Measurements from ENCODE around the gene PAIP2B. TPM values are rescaled to one million over a fixed set of nuclear protein-coding genes. Genes with fewer than 3 reads are reported as not detected.

PAIP2B gene
- total and polyA plus RNA-seq, 2 donors, result 2.2 to 3.0 TPM

- Histone ChIP-seq H3K4me3 (ENCODE audit: low read length in 2 of 2) (peak overlapping the region; percentile 59 to 64), H3K36me3 (ENCODE audit: control insufficient read depth in 2 of 2, insufficient read depth in 2 of 2, low read length in 1 of 2) (no peaks in the 10 kb centered on the region), H3K27me3 (ENCODE audit: control insufficient read depth in 2 of 2, insufficient read depth in 1 of 2, low read length in 1 of 2) (peaks cover 0 to 7% of the 10 kb centered on the region in 2 donors), H3K27ac (ENCODE audit: low read depth in 1 of 2, low read length in 1 of 2) (peak overlapping the region; percentile 70 to 85), H3K9me3 (ENCODE audit: control insufficient read depth in 2 of 2, insufficient read depth in 1 of 2, low read length in 1 of 2) (no peaks in the 10 kb centered on the region), H3K4me1 (ENCODE audit: control insufficient read depth in 2 of 2, insufficient read depth in 2 of 2, low read length in 2 of 2) (peaks cover 5 to 11% of the 10 kb centered on the region in 2 donors)
- peak in 4 of 9 donors; percentile 8 to 41 (median 20) for DNase-seq (ENCODE audit: low read depth in 6 of 9, low spot score in 9 of 9)
- 4% methylated on average over 52 of the region's 52 CpGs for WGBS
Measured at GRCh38 chr2:71226096-71226964, 573 bp downstream of the PAIP2B start.

GRCh38 chr2:71224935-71225334, 2.0 kb downstream of the PAIP2B start:
- DNase-seq (ENCODE audit: low read depth in 6 of 9, low spot score in 9 of 9), result no peak
- Histone ChIP-seq H3K27me3 (ENCODE audit: control insufficient read depth in 2 of 2, insufficient read depth in 1 of 2, low read length in 1 of 2) (peaks cover 0 to 7% of the 10 kb centered on the region in 2 donors), H3K4me1 (ENCODE audit: control insufficient read depth in 2 of 2, insufficient read depth in 2 of 2, low read length in 2 of 2) (peaks cover 5 to 11% of the 10 kb centered on the region in 2 donors), H3K36me3 (ENCODE audit: control insufficient read depth in 2 of 2, insufficient read depth in 2 of 2, low read length in 1 of 2) (no peaks in the 10 kb centered on the region), H3K27ac (ENCODE audit: low read depth in 1 of 2, low read length in 1 of 2) (no peak overlapping the region), H3K4me3 (ENCODE audit: low read length in 2 of 2) (no peak overlapping the region), H3K9me3 (ENCODE audit: control insufficient read depth in 2 of 2, insufficient read depth in 1 of 2, low read length in 1 of 2) (no peaks in the 10 kb centered on the region)

- no peaks in the 10 kb centered on the region for H3K9me3 ChIP-seq (ENCODE audit: control insufficient read depth in 2 of 2, insufficient read depth in 1 of 2, low read length in 1 of 2)
- DNase-seq (ENCODE audit: low read depth in 6 of 9, low spot score in 9 of 9), result no peak
- H3K36me3 ChIP-seq (ENCODE audit: control insufficient read depth in 2 of 2, insufficient read depth in 2 of 2, low read length in 1 of 2), result no peaks in the 10 kb centered on the region
- H3K4me1 ChIP-seq (ENCODE audit: control insufficient read depth in 2 of 2, insufficient read depth in 2 of 2, low read length in 2 of 2), result peaks cover 5 to 11% of the 10 kb centered on the region in 2 donors
- 39% methylated on average over 1 of the region's 1 CpG for WGBS
- no peak overlapping the region for H3K27ac ChIP-seq (ENCODE audit: low read depth in 1 of 2, low read length in 1 of 2)
- H3K4me3 ChIP-seq (ENCODE audit: low read length in 2 of 2), result no peak overlapping the region
- peaks cover 0 to 7% of the 10 kb centered on the region in 2 donors for H3K27me3 ChIP-seq (ENCODE audit: control insufficient read depth in 2 of 2, insufficient read depth in 1 of 2, low read length in 1 of 2)
Measured at GRCh38 chr2:71224457-71224856, 2.4 kb downstream of the PAIP2B start.

- no peaks in the 10 kb centered on the region for H3K9me3 ChIP-seq (ENCODE audit: control insufficient read depth in 2 of 2, insufficient read depth in 1 of 2, low read length in 1 of 2)
- no peak overlapping the region for H3K27ac ChIP-seq (ENCODE audit: low read depth in 1 of 2, low read length in 1 of 2)
- no peaks in the 10 kb centered on the region for H3K36me3 ChIP-seq (ENCODE audit: control insufficient read depth in 2 of 2, insufficient read depth in 2 of 2, low read length in 1 of 2)
- H3K4me1 ChIP-seq (ENCODE audit: control insufficient read depth in 2 of 2, insufficient read depth in 2 of 2, low read length in 2 of 2), result peaks cover 5 to 11% of the 10 kb centered on the region in 2 donors
- H3K27me3 ChIP-seq (ENCODE audit: control insufficient read depth in 2 of 2, insufficient read depth in 1 of 2, low read length in 1 of 2), result peaks cover 0 to 7% of the 10 kb centered on the region in 2 donors
- DNase-seq (ENCODE audit: low read depth in 6 of 9, low spot score in 9 of 9), result no peak
- no peak overlapping the region for H3K4me3 ChIP-seq (ENCODE audit: low read length in 2 of 2)
- WGBS, result 55% methylated on average over 3 of the region's 3 CpGs
Measured at GRCh38 chr2:71223767-71224333, 3.1 kb downstream of the PAIP2B start.

GRCh38 chr2:71220743-71221142, 6.2 kb downstream of the PAIP2B start:
- no peaks in the 10 kb centered on the region for H3K4me1 ChIP-seq (ENCODE audit: control insufficient read depth in 2 of 2, insufficient read depth in 2 of 2, low read length in 2 of 2)
- no peak overlapping the region for H3K27ac ChIP-seq (ENCODE audit: low read depth in 1 of 2, low read length in 1 of 2)
- no peak overlapping the region for H3K4me3 ChIP-seq (ENCODE audit: low read length in 2 of 2)
- WGBS, result 96% methylated on average over 2 of the region's 2 CpGs
- H3K27me3 ChIP-seq (ENCODE audit: control insufficient read depth in 2 of 2, insufficient read depth in 1 of 2, low read length in 1 of 2), result no peaks in the 10 kb centered on the region
- DNase-seq (ENCODE audit: low read depth in 6 of 9, low spot score in 9 of 9), result no peak
- H3K36me3 ChIP-seq (ENCODE audit: control insufficient read depth in 2 of 2, insufficient read depth in 2 of 2, low read length in 1 of 2), result no peaks in the 10 kb centered on the region
- no peaks in the 10 kb centered on the region for H3K9me3 ChIP-seq (ENCODE audit: control insufficient read depth in 2 of 2, insufficient read depth in 1 of 2, low read length in 1 of 2)

- Histone ChIP-seq H3K27ac (ENCODE audit: low read depth in 1 of 2, low read length in 1 of 2) (no peak overlapping the region), H3K27me3 (ENCODE audit: control insufficient read depth in 2 of 2, insufficient read depth in 1 of 2, low read length in 1 of 2) (no peaks in the 10 kb centered on the region), H3K4me1 (ENCODE audit: control insufficient read depth in 2 of 2, insufficient read depth in 2 of 2, low read length in 2 of 2) (no peaks in the 10 kb centered on the region), H3K4me3 (ENCODE audit: low read length in 2 of 2) (no peak overlapping the region), H3K9me3 (ENCODE audit: control insufficient read depth in 2 of 2, insufficient read depth in 1 of 2, low read length in 1 of 2) (no peaks in the 10 kb centered on the region), H3K36me3 (ENCODE audit: control insufficient read depth in 2 of 2, insufficient read depth in 2 of 2, low read length in 1 of 2) (no peaks in the 10 kb centered on the region)
- 95% methylated on average over 1 of the region's 1 CpG for WGBS
- no peak for DNase-seq (ENCODE audit: low read depth in 6 of 9, low spot score in 9 of 9)
Measured at GRCh38 chr2:71216501-71216900, 10.4 kb downstream of the PAIP2B start.

- Histone ChIP-seq H3K9me3 (ENCODE audit: control insufficient read depth in 2 of 2, insufficient read depth in 1 of 2, low read length in 1 of 2) (no peaks in the 10 kb centered on the region), H3K36me3 (ENCODE audit: control insufficient read depth in 2 of 2, insufficient read depth in 2 of 2, low read length in 1 of 2) (no peaks in the 10 kb centered on the region), H3K27ac (ENCODE audit: low read depth in 1 of 2, low read length in 1 of 2) (no peak overlapping the region), H3K4me3 (ENCODE audit: low read length in 2 of 2) (no peak overlapping the region), H3K4me1 (ENCODE audit: control insufficient read depth in 2 of 2, insufficient read depth in 2 of 2, low read length in 2 of 2) (no peaks in the 10 kb centered on the region), H3K27me3 (ENCODE audit: control insufficient read depth in 2 of 2, insufficient read depth in 1 of 2, low read length in 1 of 2) (no peaks in the 10 kb centered on the region)
- WGBS, result 98% methylated on average over 3 of the region's 3 CpGs
- DNase-seq (ENCODE audit: low read depth in 6 of 9, low spot score in 9 of 9), result no peak
Measured at GRCh38 chr2:71215447-71215846, 11.5 kb downstream of the PAIP2B start.

- Histone ChIP-seq H3K9me3 (ENCODE audit: control insufficient read depth in 2 of 2, insufficient read depth in 1 of 2, low read length in 1 of 2) (no peaks in the 10 kb centered on the region), H3K27me3 (ENCODE audit: control insufficient read depth in 2 of 2, insufficient read depth in 1 of 2, low read length in 1 of 2) (no peaks in the 10 kb centered on the region)
- WGBS, result 83% methylated on average over 2 of the region's 2 CpGs
Measured at GRCh38 chr2:71212336-71212735, 14.6 kb downstream of the PAIP2B start.

GRCh38 chr2:71210292-71210691, 16.6 kb downstream of the PAIP2B start:
- no peaks in the 10 kb centered on the region for H3K9me3 ChIP-seq (ENCODE audit: control insufficient read depth in 2 of 2, insufficient read depth in 1 of 2, low read length in 1 of 2)
- no peaks in the 10 kb centered on the region for H3K4me1 ChIP-seq (ENCODE audit: control insufficient read depth in 2 of 2, insufficient read depth in 2 of 2, low read length in 2 of 2)
- 98% methylated on average over 3 of the region's 3 CpGs for WGBS
- DNase-seq (ENCODE audit: low read depth in 6 of 9, low spot score in 9 of 9), result no peak
- H3K4me3 ChIP-seq (ENCODE audit: low read length in 2 of 2), result no peak overlapping the region
- H3K27ac ChIP-seq (ENCODE audit: low read depth in 1 of 2, low read length in 1 of 2), result no peak overlapping the region
- no peaks in the 10 kb centered on the region for H3K36me3 ChIP-seq (ENCODE audit: control insufficient read depth in 2 of 2, insufficient read depth in 2 of 2, low read length in 1 of 2)
- H3K27me3 ChIP-seq (ENCODE audit: control insufficient read depth in 2 of 2, insufficient read depth in 1 of 2, low read length in 1 of 2), result no peaks in the 10 kb centered on the region

More at GRCh38 chr2:71212336-71212735, 14.6 kb downstream of the PAIP2B start:
- no peaks in the 10 kb centered on the region for H3K4me1 ChIP-seq (ENCODE audit: control insufficient read depth in 2 of 2, insufficient read depth in 2 of 2, low read length in 2 of 2)
- no peak overlapping the region for H3K4me3 ChIP-seq (ENCODE audit: low read length in 2 of 2)
- H3K36me3 ChIP-seq (ENCODE audit: control insufficient read depth in 2 of 2, insufficient read depth in 2 of 2, low read length in 1 of 2), result no peaks in the 10 kb centered on the region
- DNase-seq (ENCODE audit: low read depth in 6 of 9, low spot score in 9 of 9), result no peak
- H3K27ac ChIP-seq (ENCODE audit: low read depth in 1 of 2, low read length in 1 of 2), result no peak overlapping the region
